Measurements from ENCODE around the gene NPRL2. TPM values are rescaled to one million over a fixed set of nuclear protein-coding genes. Genes with fewer than 3 reads are reported as not detected.
A peak's percentile ranks its signal among the peaks of the same experiment; 100 is the strongest.

NPRL2 gene
- total RNA-seq, 2 donors from 2014 or later: 22.8 to 32.1 TPM

DNA sequence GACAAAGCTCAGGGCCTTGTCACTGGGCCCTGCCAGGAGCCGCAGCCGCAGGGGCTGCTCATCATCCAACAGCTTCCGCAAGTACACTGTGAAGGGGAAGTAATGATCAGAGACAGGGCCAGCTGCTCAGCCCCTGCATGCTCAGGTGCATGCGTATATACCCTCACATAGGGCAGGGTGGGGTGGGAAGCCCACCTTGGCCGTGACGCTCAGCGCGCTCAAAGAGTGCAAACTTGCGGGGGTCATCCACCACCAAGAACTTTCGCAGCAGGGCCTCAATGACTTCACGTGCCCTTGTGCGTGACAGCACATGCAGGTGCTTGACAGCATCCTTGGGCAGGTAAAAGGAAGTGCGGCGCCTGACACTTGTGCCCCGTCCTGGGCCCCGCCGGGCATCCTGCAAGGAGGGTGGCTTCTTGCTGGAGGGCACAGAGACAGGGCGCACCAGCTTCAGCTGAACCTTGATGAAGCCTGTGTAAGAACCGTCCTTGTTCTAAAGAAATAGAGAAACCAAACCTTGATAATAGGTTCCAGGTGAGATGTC lies 19.1 kb downstream of the NPRL2 start:
- intact Hi-C loops (cut with DNase I): no loop called here
- no peak for TF ChIP-seq POLR2AphosphoS5 (IDR thresholded peaks at IDR 0.05)
- TF ChIP-seq, protein P1, sequence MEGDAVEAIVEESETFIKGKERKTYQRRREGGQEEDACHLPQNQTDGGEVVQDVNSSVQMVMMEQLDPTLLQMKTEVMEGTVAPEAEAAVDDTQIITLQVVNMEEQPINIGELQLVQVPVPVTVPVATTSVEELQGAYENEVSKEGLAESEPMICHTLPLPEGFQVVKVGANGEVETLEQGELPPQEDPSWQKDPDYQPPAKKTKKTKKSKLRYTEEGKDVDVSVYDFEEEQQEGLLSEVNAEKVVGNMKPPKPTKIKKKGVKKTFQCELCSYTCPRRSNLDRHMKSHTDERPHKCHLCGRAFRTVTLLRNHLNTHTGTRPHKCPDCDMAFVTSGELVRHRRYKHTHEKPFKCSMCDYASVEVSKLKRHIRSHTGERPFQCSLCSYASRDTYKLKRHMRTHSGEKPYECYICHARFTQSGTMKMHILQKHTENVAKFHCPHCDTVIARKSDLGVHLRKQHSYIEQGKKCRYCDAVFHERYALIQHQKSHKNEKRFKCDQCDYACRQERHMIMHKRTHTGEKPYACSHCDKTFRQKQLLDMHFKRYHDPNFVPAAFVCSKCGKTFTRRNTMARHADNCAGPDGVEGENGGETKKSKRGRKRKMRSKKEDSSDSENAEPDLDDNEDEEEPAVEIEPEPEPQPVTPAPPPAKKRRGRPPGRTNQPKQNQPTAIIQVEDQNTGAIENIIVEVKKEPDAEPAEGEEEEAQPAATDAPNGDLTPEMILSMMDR (IDR thresholded peaks at IDR 0.05): no peak
- no peak for TF ChIP-seq POLR2A (IDR thresholded peaks at IDR 0.05)
- Histone ChIP-seq H3K27me3 (replicated peaks; ENCODE audit: insufficient read depth) (no peaks in the 10 kb centered on the region), H3K4me3 (no peak overlapping the region), H3K9me3 (no peaks in the 10 kb centered on the region), H3K36me3 (peaks cover 8 to 13% of the 10 kb centered on the region in 2 donors), H3K4me1 (replicated peaks) (peaks cover 35% of the 10 kb centered on the region), H3K27ac (no peak overlapping the region)
- WGBS: 93% methylated on average over 19 of the region's 19 CpGs
- DNase-seq (ENCODE audit: low spot score): no peak

DNA sequence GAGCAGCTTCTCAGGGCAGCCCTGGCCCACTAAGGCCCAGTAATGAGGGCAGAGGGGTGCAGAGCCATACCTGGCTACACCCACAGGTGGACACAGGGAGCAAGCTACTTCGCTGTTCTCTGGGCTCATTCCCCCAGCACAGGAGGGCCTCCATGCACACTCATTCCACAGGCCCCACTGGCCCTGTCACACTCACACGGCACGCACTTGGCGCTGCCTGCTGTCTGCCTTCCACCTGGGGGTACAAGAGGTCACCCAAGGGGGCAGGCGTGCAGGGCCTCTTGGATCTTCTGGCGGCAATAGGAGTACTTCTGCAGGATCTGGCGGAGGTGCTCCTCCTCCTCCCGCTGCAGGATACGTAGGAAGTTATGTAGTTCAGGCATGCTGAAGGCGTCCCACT lies 20.2 kb downstream of the NPRL2 start:
- Histone ChIP-seq H3K36me3 (peaks cover 8 to 13% of the 10 kb centered on the region in 2 donors), H3K4me1 (replicated peaks) (peaks cover 24% of the 10 kb centered on the region), H3K9me3 (no peaks in the 10 kb centered on the region), H3K27ac (no peak overlapping the region), H3K4me3 (no peak overlapping the region), H3K27me3 (replicated peaks; ENCODE audit: insufficient read depth) (no peaks in the 10 kb centered on the region)
- WGBS: 96% methylated on average over 10 of the region's 10 CpGs
- TF ChIP-seq POLR2A (IDR thresholded peaks at IDR 0.05) (no peak), POLR2AphosphoS5 (IDR thresholded peaks at IDR 0.05) (no peak)
- TF ChIP-seq, protein P1 (IDR thresholded peaks at IDR 0.05): no peak
- DNase-seq (ENCODE audit: low spot score): no peak
- intact Hi-C loops (cut with DNase I): no loop called here

DNA sequence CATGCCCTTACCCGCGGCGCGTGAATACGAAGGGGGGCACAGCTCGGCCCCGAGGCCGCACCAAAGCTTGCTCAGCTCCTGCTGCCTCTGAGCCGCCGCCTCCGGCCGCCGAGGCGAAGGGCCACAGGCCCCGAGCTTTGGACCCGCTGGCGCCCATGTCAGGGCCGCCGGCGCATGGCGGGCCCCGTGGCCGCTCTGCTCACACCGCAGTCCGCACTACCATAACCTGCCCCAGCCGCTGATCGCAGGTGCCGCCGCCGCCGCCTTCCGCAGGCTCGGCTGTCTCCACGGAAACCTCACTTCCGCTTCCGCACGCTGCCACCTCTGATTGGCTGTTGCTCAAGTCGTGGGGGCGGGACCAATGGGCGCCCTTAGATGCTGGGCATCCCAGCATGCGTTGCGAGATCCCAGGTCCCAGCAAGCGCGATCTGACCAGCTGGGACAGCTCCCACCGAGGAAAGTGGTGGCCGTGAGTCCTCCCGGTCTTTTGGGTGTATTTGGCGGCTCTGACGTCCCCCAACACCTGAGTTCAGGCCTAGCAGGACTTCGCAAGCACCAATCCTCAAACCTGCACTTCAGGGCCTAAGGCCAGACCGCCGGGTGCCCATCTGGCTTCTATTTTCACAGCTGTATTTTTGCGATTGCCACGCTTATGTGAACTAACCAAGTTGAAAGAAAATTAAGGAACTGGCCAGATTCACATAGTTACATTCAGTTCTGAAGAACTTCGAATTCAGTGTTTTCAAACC lies 22.5 kb downstream of the NPRL2 start, which contains the start of gene TUSC2:
TSS of gene TUSC2 (minus strand) at position 281 of the 749 bp plus-strand sequence. CDS start at position 157, 124 bp downstream.
- intact Hi-C loops (cut with DNase I): no loop called here
- DNase-seq (ENCODE audit: low spot score): peak; percentile 98
- Histone ChIP-seq H3K9me3 (no peaks in the 10 kb centered on the region), H3K36me3 (peaks cover 8 to 13% of the 10 kb centered on the region in 2 donors), H3K27ac (peak within 1 kb of the TSS; percentile 73 to 77), H3K4me1 (replicated peaks) (peaks cover 10% of the 10 kb centered on the region), H3K27me3 (replicated peaks; ENCODE audit: insufficient read depth) (no peaks in the 10 kb centered on the region), H3K4me3 (peak within 1 kb of the TSS; percentile 96 to 99)
- 1% methylated on average over 53 of the region's 55 CpGs for WGBS
- peak; percentile 69 for TF ChIP-seq POLR2A (IDR thresholded peaks at IDR 0.05)
- TF ChIP-seq, protein P1 (IDR thresholded peaks at IDR 0.05): peak in 2 of 4 experiments; percentile 12 to 32
- peak; percentile 99 for TF ChIP-seq POLR2AphosphoS5 (IDR thresholded peaks at IDR 0.05)

DNA sequence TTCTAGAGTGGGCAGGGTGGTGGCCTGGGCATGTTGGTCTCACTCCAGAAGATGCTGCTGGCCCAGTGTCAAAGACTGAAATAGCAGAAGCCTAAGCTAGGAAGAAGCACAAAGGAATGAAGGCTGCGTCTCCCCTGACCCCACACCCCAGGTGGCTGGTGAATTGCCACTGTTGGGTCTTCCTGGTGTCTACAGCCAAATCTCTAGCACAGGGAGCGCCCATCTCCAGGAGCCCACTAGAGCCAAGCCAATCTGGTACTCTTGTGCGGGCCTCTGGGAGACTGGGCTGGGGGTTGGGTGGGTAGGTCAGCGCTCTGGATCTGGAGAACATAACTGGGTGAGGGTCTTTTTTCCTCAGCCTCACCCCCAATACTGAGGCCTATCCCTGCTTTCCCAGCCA lies 23.4 kb downstream of the NPRL2 start:
- Histone ChIP-seq H3K4me1 (replicated peaks) (peaks cover 9% of the 10 kb centered on the region), H3K27ac (peak overlapping the region in 1 of 2 donors; percentile 77), H3K36me3 (peaks cover 8 to 13% of the 10 kb centered on the region in 2 donors), H3K9me3 (no peaks in the 10 kb centered on the region), H3K4me3 (peak overlapping the region; percentile 96 to 99), H3K27me3 (replicated peaks; ENCODE audit: insufficient read depth) (no peaks in the 10 kb centered on the region)
- TF ChIP-seq, protein P1 (IDR thresholded peaks at IDR 0.05): no peak
- no peak for TF ChIP-seq POLR2AphosphoS5 (IDR thresholded peaks at IDR 0.05)
- no peak for TF ChIP-seq POLR2A (IDR thresholded peaks at IDR 0.05)
- intact Hi-C loops (cut with DNase I): no loop called here
- WGBS: 44% methylated on average over 4 of the region's 4 CpGs
- no peak for DNase-seq (ENCODE audit: low spot score)

Data from prostate gland (tissue), 2 donors.